Endodermal cell (in vitro differentiated cells): ENCODE data around the gene PARD3B. TPM values are rescaled to one million over a fixed set of nuclear protein-coding genes. Genes with fewer than 3 reads are reported as not detected.

ENCODE experiments used
- DNase-seq: peaks from one replicate; pipeline ENCODE4 v3.0.0-alpha.2; 2017
- H3K27ac ChIP-seq: 2 replicates; pipeline ENCODE4 v1.5.1; 2013; ENCODE audit warnings: mild to moderate bottlenecking, low read depth, low read length, moderate library complexity
- H3K27me3 ChIP-seq: 2 replicates; pipeline ENCODE4 v1.6.1; 2013; ENCODE audit warnings: mild to moderate bottlenecking, low read length, moderate library complexity; ENCODE audit not compliant: insufficient read depth, control insufficient read depth, poor library complexity, severe bottlenecking
- H3K36me3 ChIP-seq: 2 replicates; pipeline ENCODE4 v1.7.0; 2013; ENCODE audit warnings: mild to moderate bottlenecking, low read length, moderate library complexity; ENCODE audit not compliant: control insufficient read depth, insufficient read depth
- H3K4me1 ChIP-seq: one replicate; pipeline ENCODE4 v1.7.0; 2013; ENCODE audit warnings: low read length; ENCODE audit not compliant: control insufficient read depth, insufficient read depth
- H3K4me3 ChIP-seq: 2 replicates; pipeline ENCODE4 v1.5.1; 2013; ENCODE audit warnings: mild to moderate bottlenecking, low read length, moderate library complexity
- H3K9ac ChIP-seq: 2 replicates; pipeline ENCODE4 v1.6.1; 2013; ENCODE audit warnings: mild to moderate bottlenecking, low read length, moderate library complexity; ENCODE audit not compliant: poor library complexity, severe bottlenecking; ENCODE audit errors: extremely low read depth
- H3K9me3 ChIP-seq: 2 replicates; pipeline ENCODE4 v1.6.1; 2013; ENCODE audit warnings: mild to moderate bottlenecking, low read length, moderate library complexity; ENCODE audit not compliant: control insufficient read depth
- H3K27ac Mint-ChIP-seq: 2 replicates; pipeline ENCODE4 v1.8.0; 2020; ENCODE audit warnings: mixed read lengths
- H3K27me3 Mint-ChIP-seq: 2 replicates; pipeline ENCODE4 v1.8.0; 2021; ENCODE audit warnings: mild to moderate bottlenecking, mixed read lengths; ENCODE audit not compliant: insufficient read depth
- H3K36me3 Mint-ChIP-seq: 2 replicates; pipeline ENCODE4 v1.8.0; 2020; ENCODE audit warnings: low read depth, mixed read lengths
- H3K4me1 Mint-ChIP-seq: 2 replicates; pipeline ENCODE4 v1.8.0; 2020; ENCODE audit warnings: mixed read lengths
- H3K4me3 Mint-ChIP-seq: 2 replicates; pipeline ENCODE4 v1.8.0; 2020; ENCODE audit warnings: mild to moderate bottlenecking, moderate library complexity, mixed read lengths
- H3K9me3 Mint-ChIP-seq: 2 replicates; pipeline ENCODE4 v1.8.0; 2020; ENCODE audit warnings: mild to moderate bottlenecking, mixed read lengths
- WGBS, 2 experiments: methylation state at CpG; one replicate each; pipeline versions ENCODE4 v1.1.5 to v1.1.7; 2013; ENCODE audit warnings: missing lambda C conversion rate in 2 of 2, mixed read lengths in 1 of 2; ENCODE audit not compliant: insufficient coverage in 1 of 2, insufficient read length in 1 of 2; 5-methylcytosine and 5-hydroxymethylcytosine counted together
- total RNA-seq, 2 donors: library from RNA; stranded (reverse); fragmentation: NEBNext Ultra II Directional in 1 of 2; extraction: Animal tissue kit (Norgen Biotek cat#: 25700) in 1 of 2; gene quantifications; 2 replicates in 1 of 2; 3 replicates in 1 of 2; pipeline ENCODE4 v1.2.1, GENCODE V29; 2021
- TF ChIP-seq, protein P1 (sequence below): fragments of 200-600 bp; sonication (generic); conservative IDR thresholded peaks from 2 replicates; pipeline ENCODE4 v1.5.0; 2021; ENCODE audit warnings: antibody characterized with exemption, mild to moderate bottlenecking

The PARD3B gene
- total RNA-seq, 2 donors from 2014 or later, result 2.5 to 5.6 TPM

DNA sequence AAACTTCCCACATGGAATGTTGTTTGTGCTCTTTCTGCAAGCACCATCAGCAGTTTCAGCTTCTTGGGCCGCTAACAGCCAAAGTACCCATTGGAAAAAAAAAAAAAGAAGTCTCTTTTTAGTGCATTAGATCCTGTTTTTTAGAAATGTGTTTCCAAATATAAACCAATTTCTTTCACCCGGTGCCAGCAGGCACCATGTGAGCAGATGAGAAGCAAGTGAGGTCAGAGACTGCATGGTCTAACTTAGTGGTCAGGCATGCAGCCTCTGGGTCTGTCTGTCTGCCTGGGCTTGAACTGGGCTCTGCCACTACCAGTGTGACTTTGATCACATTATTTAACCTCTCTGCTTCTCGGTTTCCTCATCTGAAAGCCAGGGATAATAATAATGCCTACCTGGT is 1061.9 kb downstream of the PARD3B start:
- Mint-ChIP-seq H3K27ac (no peak overlapping the region), H3K27me3 (peaks cover 4% of the 10 kb centered on the region), H3K9me3 (peaks cover 23% of the 10 kb centered on the region), H3K4me3 (no peak overlapping the region), H3K36me3 (peaks cover 4% of the 10 kb centered on the region), H3K4me1 (peaks cover 12% of the 10 kb centered on the region)
- WGBS, 2 experiments, result 82 to 88% methylated on average over 3 of the region's 3 CpGs
- no peaks in the 10 kb centered on the region for H3K4me1 ChIP-seq
- TF ChIP-seq, protein P1, sequence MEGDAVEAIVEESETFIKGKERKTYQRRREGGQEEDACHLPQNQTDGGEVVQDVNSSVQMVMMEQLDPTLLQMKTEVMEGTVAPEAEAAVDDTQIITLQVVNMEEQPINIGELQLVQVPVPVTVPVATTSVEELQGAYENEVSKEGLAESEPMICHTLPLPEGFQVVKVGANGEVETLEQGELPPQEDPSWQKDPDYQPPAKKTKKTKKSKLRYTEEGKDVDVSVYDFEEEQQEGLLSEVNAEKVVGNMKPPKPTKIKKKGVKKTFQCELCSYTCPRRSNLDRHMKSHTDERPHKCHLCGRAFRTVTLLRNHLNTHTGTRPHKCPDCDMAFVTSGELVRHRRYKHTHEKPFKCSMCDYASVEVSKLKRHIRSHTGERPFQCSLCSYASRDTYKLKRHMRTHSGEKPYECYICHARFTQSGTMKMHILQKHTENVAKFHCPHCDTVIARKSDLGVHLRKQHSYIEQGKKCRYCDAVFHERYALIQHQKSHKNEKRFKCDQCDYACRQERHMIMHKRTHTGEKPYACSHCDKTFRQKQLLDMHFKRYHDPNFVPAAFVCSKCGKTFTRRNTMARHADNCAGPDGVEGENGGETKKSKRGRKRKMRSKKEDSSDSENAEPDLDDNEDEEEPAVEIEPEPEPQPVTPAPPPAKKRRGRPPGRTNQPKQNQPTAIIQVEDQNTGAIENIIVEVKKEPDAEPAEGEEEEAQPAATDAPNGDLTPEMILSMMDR, result no peak
- no peak overlapping the region for H3K27ac ChIP-seq
- no peaks in the 10 kb centered on the region for H3K36me3 ChIP-seq
- H3K9ac ChIP-seq, result no peak overlapping the region
- DNase-seq, result no peak
- H3K27me3 ChIP-seq, result no peaks in the 10 kb centered on the region
- H3K4me3 ChIP-seq, result no peak overlapping the region
- H3K9me3 ChIP-seq, result peaks cover 6% of the 10 kb centered on the region

DNA sequence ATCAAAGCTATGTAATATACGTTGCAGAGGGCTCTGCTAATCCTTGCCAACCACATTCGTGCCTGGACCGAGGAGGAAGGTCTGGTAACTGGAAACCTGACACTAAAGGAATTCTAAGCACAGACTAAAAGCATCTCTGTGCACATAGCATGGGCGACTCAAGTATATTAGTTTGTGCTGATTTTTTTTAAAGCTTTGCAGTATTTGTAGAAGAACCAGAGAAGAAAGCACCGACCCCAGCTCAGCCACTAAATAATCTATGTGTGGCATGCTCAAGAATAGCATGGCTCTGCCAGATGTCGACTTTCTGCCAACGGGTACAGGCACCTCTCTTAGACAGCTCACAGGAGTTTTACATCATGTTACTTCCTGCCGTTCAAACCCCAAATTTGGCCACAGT is 1063.8 kb downstream of the PARD3B start:
- Histone ChIP-seq H3K27ac (no peak overlapping the region), H3K27me3 (no peaks in the 10 kb centered on the region), H3K36me3 (no peaks in the 10 kb centered on the region), H3K9me3 (no peaks in the 10 kb centered on the region), H3K9ac (no peak overlapping the region), H3K4me1 (no peaks in the 10 kb centered on the region), H3K4me3 (no peak overlapping the region)
- Mint-ChIP-seq H3K9me3 (peaks cover 6% of the 10 kb centered on the region), H3K27me3 (peaks cover 4% of the 10 kb centered on the region), H3K36me3 (peaks cover 3% of the 10 kb centered on the region), H3K4me3 (no peak overlapping the region), H3K4me1 (peaks cover 21% of the 10 kb centered on the region), H3K27ac (no peak overlapping the region)
- no peak for DNase-seq
- TF ChIP-seq, protein P1, result no peak
- WGBS, 2 experiments, result 86 to 92% methylated on average over 5 to 8 of the region's 8 CpGs

- Histone ChIP-seq H3K4me3 (no peak overlapping the region), H3K4me1 (no peaks in the 10 kb centered on the region), H3K27ac (no peak overlapping the region), H3K9me3 (peaks cover 9% of the 10 kb centered on the region), H3K9ac (no peak overlapping the region), H3K27me3 (no peaks in the 10 kb centered on the region), H3K36me3 (no peaks in the 10 kb centered on the region)
- WGBS, 2 experiments, result 93 to 100% methylated on average over 1 of the region's 1 CpG
- TF ChIP-seq, protein P1, result no peak
- Mint-ChIP-seq H3K36me3 (no peaks in the 10 kb centered on the region), H3K4me1 (peaks cover 21% of the 10 kb centered on the region), H3K4me3 (no peak overlapping the region), H3K9me3 (peaks cover 9% of the 10 kb centered on the region), H3K27ac (no peak overlapping the region), H3K27me3 (no peaks in the 10 kb centered on the region)
- no peak for DNase-seq
Observed at GRCh38 chr2:205610437-205610836, 1065.2 kb downstream of the PARD3B start.
